DOHH2 (cell line): ENCODE measurements around the gene SOX18.

Source experiments
- H3F3A ChIP-seq: fragments of 200-600 bp; sonication (generic), shearing (Covaris generic); 2 replicates; pipeline ENCODE4 v1.6.0; 2016; ENCODE audit warnings: antibody characterized with exemption, mild to moderate bottlenecking; ENCODE audit not compliant: control insufficient read depth, insufficient read depth
- H3K27ac ChIP-seq: fragments of 200-600 bp; sonication (generic); 2 replicates; pipeline ENCODE4 v1.5.1; 2014; ENCODE audit warnings: low read depth, mild to moderate bottlenecking, low read length, moderate library complexity
- H3K27me3 ChIP-seq: fragments of 200-600 bp; sonication (generic); 2 replicates; pipeline ENCODE4 v1.6.1; 2014; ENCODE audit warnings: mild to moderate bottlenecking, low read length, mixed read lengths; ENCODE audit not compliant: control insufficient read depth
- H3K36me3 ChIP-seq: fragments of 200-600 bp; sonication (generic); 2 replicates; pipeline ENCODE4 v1.6.1; 2014; ENCODE audit warnings: mild to moderate bottlenecking, low read length, moderate library complexity, mixed read lengths; ENCODE audit not compliant: control insufficient read depth
- H3K4me1 ChIP-seq: fragments of 200-600 bp; sonication (generic); 2 replicates; pipeline ENCODE4 v1.6.1; 2014; ENCODE audit warnings: mild to moderate bottlenecking, low read length, mixed read lengths; ENCODE audit not compliant: control insufficient read depth
- H3K4me2 ChIP-seq: fragments of 200-600 bp; sonication (generic); 2 replicates; pipeline ENCODE4 v1.6.0; 2014; ENCODE audit warnings: mild to moderate bottlenecking, low read length, moderate library complexity
- H3K4me3 ChIP-seq: fragments of 200-600 bp; sonication (generic); 2 replicates; pipeline ENCODE4 v1.5.1; 2014; ENCODE audit warnings: mild to moderate bottlenecking, low read length, mixed read lengths
- H3K79me2 ChIP-seq: fragments of 200-600 bp; sonication (generic); 2 replicates; pipeline ENCODE4 v1.6.1; 2014; ENCODE audit warnings: mild to moderate bottlenecking, low read length, mixed read lengths; ENCODE audit not compliant: control insufficient read depth
- H3K9me2 ChIP-seq: fragments of 200-600 bp; sonication (generic); replicated peaks from 2 replicates; pipeline ENCODE4 v1.6.1; 2014; ENCODE audit warnings: mild to moderate bottlenecking, low read length, mixed read lengths; ENCODE audit not compliant: control insufficient read depth
- H3K9me3 ChIP-seq: fragments of 200-600 bp; sonication (generic); 2 replicates; pipeline ENCODE4 v1.6.1; 2014; ENCODE audit warnings: antibody characterized with exemption, low read length, mixed read lengths; ENCODE audit not compliant: control insufficient read depth, insufficient read depth
- H4K20me1 ChIP-seq: fragments of 200-600 bp; sonication (generic); 2 replicates; pipeline ENCODE4 v1.6.0; 2014; ENCODE audit warnings: low read depth, mild to moderate bottlenecking, antibody characterized with exemption, low read length, moderate library complexity; ENCODE audit not compliant: control insufficient read depth, insufficient read depth
- EZH2phosphoT487 ChIP-seq: fragments of 200-600 bp; sonication (generic); IDR thresholded peaks from 2 replicates; pipeline ENCODE4 v1.6.1; 2017; ENCODE audit warnings: borderline replicate concordance, mild to moderate bottlenecking, antibody characterized with exemption, low read length, moderate library complexity, mixed read lengths
- TF ChIP-seq, protein P1 (sequence below): fragments of 200-600 bp; sonication (generic); IDR thresholded peaks from one replicate; pipeline ENCODE4 v1.5.1; 2014; ENCODE audit warnings: antibody characterized with exemption, mild to moderate bottlenecking, low read depth, low read length; ENCODE audit not compliant: poor library complexity, severe bottlenecking

SOX18 gene

DNA sequence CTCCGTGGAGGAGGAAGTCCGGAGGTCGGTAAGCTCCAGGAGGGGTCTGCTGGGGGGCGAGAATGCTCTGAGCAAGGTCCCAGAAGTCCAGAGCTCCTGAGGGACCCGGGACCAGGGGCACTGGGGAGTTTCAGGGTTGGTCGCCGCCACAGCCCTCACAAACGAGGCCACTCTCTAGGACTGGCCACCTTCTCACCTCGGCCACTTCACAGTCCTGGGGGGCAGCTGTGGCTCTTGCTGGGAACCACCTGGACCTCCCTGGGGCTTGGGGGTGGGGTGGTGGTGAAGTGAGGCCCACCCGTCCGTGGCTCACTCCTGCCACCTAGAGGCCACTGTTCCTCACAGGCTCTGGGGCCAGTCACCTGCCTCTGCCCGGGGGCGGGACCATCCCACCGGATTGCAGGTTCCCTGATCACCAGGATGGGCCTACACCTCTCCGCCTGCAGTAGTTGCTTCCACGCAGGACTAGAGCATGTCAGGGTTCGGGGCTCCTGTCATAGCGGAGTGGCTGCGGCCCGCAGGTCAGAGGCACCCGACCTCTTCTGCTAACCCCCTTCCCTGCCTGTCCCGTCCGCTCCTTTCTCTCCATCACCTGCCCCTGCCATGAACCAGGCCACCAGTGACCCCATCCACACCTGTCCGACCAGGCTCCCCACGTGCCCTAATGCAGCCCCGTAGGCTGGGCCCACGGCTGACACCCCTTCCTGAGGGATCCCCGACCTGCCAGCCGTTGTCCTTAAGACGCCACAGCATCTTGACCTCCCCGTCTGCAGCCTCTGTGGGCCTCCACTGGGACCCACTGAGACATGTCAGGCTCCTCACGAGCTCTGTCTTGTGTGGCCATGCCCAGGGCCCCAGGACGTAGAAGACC is 8.4 kb upstream of the SOX18 start:
- peaks cover 24% of the 10 kb centered on the region for H3K27me3 ChIP-seq
- H3K4me2 ChIP-seq, result peak overlapping the region; percentile 66
- no peaks in the 10 kb centered on the region for H3K36me3 ChIP-seq
- peaks cover 24% of the 10 kb centered on the region for H3K4me1 ChIP-seq
- H3F3A ChIP-seq, result no peaks in the 10 kb centered on the region
- H3K4me3 ChIP-seq, result peak overlapping the region; percentile 54
- no peak for TF ChIP-seq EZH2phosphoT487
- TF ChIP-seq, protein P1, sequence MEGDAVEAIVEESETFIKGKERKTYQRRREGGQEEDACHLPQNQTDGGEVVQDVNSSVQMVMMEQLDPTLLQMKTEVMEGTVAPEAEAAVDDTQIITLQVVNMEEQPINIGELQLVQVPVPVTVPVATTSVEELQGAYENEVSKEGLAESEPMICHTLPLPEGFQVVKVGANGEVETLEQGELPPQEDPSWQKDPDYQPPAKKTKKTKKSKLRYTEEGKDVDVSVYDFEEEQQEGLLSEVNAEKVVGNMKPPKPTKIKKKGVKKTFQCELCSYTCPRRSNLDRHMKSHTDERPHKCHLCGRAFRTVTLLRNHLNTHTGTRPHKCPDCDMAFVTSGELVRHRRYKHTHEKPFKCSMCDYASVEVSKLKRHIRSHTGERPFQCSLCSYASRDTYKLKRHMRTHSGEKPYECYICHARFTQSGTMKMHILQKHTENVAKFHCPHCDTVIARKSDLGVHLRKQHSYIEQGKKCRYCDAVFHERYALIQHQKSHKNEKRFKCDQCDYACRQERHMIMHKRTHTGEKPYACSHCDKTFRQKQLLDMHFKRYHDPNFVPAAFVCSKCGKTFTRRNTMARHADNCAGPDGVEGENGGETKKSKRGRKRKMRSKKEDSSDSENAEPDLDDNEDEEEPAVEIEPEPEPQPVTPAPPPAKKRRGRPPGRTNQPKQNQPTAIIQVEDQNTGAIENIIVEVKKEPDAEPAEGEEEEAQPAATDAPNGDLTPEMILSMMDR, result peak; percentile 87
- H3K27ac ChIP-seq, result no peak overlapping the region
- no peaks in the 10 kb centered on the region for H3K9me3 ChIP-seq
- H3K79me2 ChIP-seq, result no peaks in the 10 kb centered on the region
- H4K20me1 ChIP-seq, result no peaks in the 10 kb centered on the region
- no peaks in the 10 kb centered on the region for H3K9me2 ChIP-seq

DNA sequence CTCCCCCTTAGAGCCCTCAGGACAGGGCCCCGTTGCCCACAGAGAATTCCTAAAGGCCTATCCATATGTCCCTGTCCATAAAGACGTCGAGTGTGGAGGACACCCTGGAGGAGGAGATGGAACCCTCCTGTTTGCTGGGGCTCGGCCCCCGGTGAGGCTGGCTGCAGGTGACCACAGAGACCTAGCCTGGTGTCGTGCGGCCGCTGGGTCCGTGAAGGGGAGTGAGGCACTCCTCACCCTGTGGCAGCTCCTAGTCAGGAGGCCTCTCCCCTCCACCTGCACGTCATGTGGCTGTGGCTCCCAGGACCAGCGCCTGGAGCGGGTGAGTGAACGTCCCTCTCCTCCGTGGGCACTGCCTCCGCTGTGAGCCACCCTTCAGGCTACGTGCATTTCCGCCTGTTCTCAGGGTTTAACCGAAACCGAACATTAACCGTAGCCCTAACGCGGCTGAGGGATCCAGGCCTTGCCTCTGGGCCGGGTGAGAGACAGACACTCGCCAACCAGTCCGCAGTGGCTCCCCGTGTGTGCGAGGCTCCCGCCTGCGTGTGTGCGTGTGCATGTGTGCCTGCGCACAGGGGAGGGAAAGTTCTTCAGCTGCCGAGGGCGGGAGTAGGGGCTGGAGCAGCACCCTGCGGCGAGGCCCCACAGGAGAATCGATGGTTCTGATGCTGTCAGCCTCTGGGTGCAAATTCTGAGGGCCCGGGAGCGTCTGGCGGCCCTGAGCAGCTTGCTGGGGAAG is 7.6 kb upstream of the SOX18 start:
- Histone ChIP-seq H3K4me1 (peaks cover 17% of the 10 kb centered on the region), H3K79me2 (no peaks in the 10 kb centered on the region), H3F3A (no peaks in the 10 kb centered on the region), H3K4me3 (no peak overlapping the region), H3K27ac (no peak overlapping the region), H3K9me3 (no peaks in the 10 kb centered on the region), H3K27me3 (peaks cover 31% of the 10 kb centered on the region), H3K4me2 (peak overlapping the region; percentile 66; the same call in 1 of the 2 replicates), H3K36me3 (no peaks in the 10 kb centered on the region), H3K9me2 (no peaks in the 10 kb centered on the region), H4K20me1 (no peaks in the 10 kb centered on the region)
- no peak for TF ChIP-seq EZH2phosphoT487
- TF ChIP-seq, protein P1, result no peak

DNA sequence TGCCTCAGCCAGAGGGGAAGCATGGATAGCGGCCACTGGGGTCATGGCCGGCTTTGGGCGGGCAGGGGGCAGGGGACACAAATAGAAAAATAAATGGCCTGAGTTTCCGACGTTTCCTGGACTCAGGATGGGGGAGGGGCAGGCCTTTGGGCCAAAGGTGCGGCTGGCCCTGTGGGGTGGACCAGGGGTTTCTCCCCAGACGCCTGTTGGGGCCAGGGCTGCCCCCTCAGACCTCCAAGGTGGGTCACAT is 7.1 kb upstream of the SOX18 start:
- Histone ChIP-seq H3K27me3 (peaks cover 36% of the 10 kb centered on the region), H3K36me3 (no peaks in the 10 kb centered on the region), H3K9me2 (no peaks in the 10 kb centered on the region), H3K79me2 (no peaks in the 10 kb centered on the region), H3K4me1 (peaks cover 17% of the 10 kb centered on the region), H3K4me3 (no peak overlapping the region), H3K9me3 (no peaks in the 10 kb centered on the region), H4K20me1 (no peaks in the 10 kb centered on the region), H3K27ac (no peak overlapping the region), H3F3A (no peaks in the 10 kb centered on the region), H3K4me2 (no peak overlapping the region)
- TF ChIP-seq EZH2phosphoT487, result no peak
- TF ChIP-seq, protein P1, result no peak
